Stimulated activated CD4-positive, alpha-beta T cell treated with anti-CD3 and anti-CD28 coated beads, Interleukin-12 subunit alpha, Interleukin-12 subunit beta, amount 100 ng/mL, for 48 hours (primary cell): ENCODE measurements around the gene POU1F1.
A peak's percentile ranks its signal among the peaks of the same experiment; 100 is the strongest.
"Not testable (repeated sequence)": the region's sequence is repeated elsewhere in the genome, so short reads cannot be mapped to it uniquely, and the experiment has no call there.

ENCODE experiments used
- DNase-seq, 3 donors: peaks; one replicate each; pipeline ENCODE4 v3.0.0-alpha.2; 2020; ENCODE audit warnings: low read depth in 2 of 3, low spot score in 1 of 3

The POU1F1 gene

GRCh38 chr3:87276484-87276883 is at the start of gene POU1F1:
Gene POU1F1 (minus strand): TSS chr3:87276584. CDS start chr3:87276462, 122 bp downstream.
- DNase-seq, result no peak

- no peak for DNase-seq
Observed at GRCh38 chr3:87324609-87325008, 48.2 kb upstream of the POU1F1 start.

- DNase-seq, result no peak
Observed at GRCh38 chr3:87320756-87321626, 44.6 kb upstream of the POU1F1 start.

GRCh38 chr3:87318617-87319021 is 42.2 kb upstream of the POU1F1 start:
- DNase-seq, result no peak

- DNase-seq, result no peak
Observed at GRCh38 chr3:87317779-87318178, 41.4 kb upstream of the POU1F1 start.

GRCh38 chr3:87313641-87314040 is 37.3 kb upstream of the POU1F1 start:
- DNase-seq, result no peak

- no peak for DNase-seq
Observed at GRCh38 chr3:87311309-87311708, 34.9 kb upstream of the POU1F1 start.

GRCh38 chr3:87309601-87310000 is 33.2 kb upstream of the POU1F1 start:
- no peak for DNase-seq

- no peak for DNase-seq
Observed at GRCh38 chr3:87307805-87308204, 31.4 kb upstream of the POU1F1 start.

- no peak for DNase-seq
Observed at GRCh38 chr3:87305517-87305916, 29.1 kb upstream of the POU1F1 start.

GRCh38 chr3:87305031-87305430 is 28.6 kb upstream of the POU1F1 start:
- not testable (repeated sequence) for DNase-seq

GRCh38 chr3:87298111-87298718 is 21.8 kb upstream of the POU1F1 start:
- peak in 1 of 3 donors; percentile 13 for DNase-seq

- no peak for DNase-seq
Observed at GRCh38 chr3:87288446-87288845, 12.1 kb upstream of the POU1F1 start.

GRCh38 chr3:87287011-87287410 is 10.6 kb upstream of the POU1F1 start:
- DNase-seq, result no peak

GRCh38 chr3:87272718-87273341 is 3.6 kb downstream of the POU1F1 start:
- DNase-seq, result no peak

GRCh38 chr3:87270908-87271700 is 5.3 kb downstream of the POU1F1 start:
- no peak for DNase-seq

- DNase-seq, result no peak
Observed at GRCh38 chr3:87269723-87270122, 6.7 kb downstream of the POU1F1 start.

GRCh38 chr3:87268646-87269211 is 7.7 kb downstream of the POU1F1 start:
- DNase-seq, result no peak

GRCh38 chr3:87267953-87268645 is 8.3 kb downstream of the POU1F1 start:
- no peak for DNase-seq

GRCh38 chr3:87261925-87262324 is 14.5 kb downstream of the POU1F1 start:
- DNase-seq, result no peak
